ENCODE measurements around the gene ZNF234. TPM values are rescaled to one million over a fixed set of nuclear protein-coding genes. Genes with fewer than 3 reads are reported as not detected.

The ZNF234 gene
- total RNA-seq, 1 experiment from 2014 or later, result 3.4 TPM

DNA sequence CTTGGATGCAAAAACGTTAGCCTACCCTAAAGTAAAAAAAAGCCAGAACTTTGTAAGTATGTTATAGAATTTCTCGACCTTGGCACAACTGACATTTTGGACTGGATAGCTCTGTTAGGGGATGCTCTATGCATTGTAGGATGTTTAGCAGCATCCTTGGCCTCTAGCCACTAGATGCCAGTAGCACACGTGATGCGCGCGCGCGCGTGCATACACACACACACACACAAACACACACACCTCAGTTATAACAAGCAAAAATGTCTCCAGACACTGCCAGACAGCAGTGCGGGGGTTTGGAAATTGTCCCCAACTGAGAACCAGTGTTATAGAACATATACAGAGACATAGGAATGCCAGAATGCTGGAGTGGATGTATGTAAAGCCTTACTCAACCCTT is 40.8 kb downstream of the ZNF234 start:
- RAD21 ChIA-PET (ENCODE audit: low non-redundant PET in 1 of 2, low total read pairs in 2 of 2, uncharacterized antibody in 2 of 2, unreplicated experiment in 2 of 2), result no interaction called here
- no TSS peak for BruUV-seq (replicated peaks)
- no peak for TF ChIP-seq EGR1 (IDR thresholded peaks at IDR 0.05; ENCODE audit: low read depth)
- TF ChIP-seq EZH2phosphoT487 (IDR thresholded peaks at IDR 0.05; ENCODE audit: borderline replicate concordance), result no peak
- no peak for TF ChIP-seq ELF1 (IDR thresholded peaks at IDR 0.05; ENCODE audit: borderline replicate concordance, low read depth)
- TF ChIP-seq, protein P1, sequence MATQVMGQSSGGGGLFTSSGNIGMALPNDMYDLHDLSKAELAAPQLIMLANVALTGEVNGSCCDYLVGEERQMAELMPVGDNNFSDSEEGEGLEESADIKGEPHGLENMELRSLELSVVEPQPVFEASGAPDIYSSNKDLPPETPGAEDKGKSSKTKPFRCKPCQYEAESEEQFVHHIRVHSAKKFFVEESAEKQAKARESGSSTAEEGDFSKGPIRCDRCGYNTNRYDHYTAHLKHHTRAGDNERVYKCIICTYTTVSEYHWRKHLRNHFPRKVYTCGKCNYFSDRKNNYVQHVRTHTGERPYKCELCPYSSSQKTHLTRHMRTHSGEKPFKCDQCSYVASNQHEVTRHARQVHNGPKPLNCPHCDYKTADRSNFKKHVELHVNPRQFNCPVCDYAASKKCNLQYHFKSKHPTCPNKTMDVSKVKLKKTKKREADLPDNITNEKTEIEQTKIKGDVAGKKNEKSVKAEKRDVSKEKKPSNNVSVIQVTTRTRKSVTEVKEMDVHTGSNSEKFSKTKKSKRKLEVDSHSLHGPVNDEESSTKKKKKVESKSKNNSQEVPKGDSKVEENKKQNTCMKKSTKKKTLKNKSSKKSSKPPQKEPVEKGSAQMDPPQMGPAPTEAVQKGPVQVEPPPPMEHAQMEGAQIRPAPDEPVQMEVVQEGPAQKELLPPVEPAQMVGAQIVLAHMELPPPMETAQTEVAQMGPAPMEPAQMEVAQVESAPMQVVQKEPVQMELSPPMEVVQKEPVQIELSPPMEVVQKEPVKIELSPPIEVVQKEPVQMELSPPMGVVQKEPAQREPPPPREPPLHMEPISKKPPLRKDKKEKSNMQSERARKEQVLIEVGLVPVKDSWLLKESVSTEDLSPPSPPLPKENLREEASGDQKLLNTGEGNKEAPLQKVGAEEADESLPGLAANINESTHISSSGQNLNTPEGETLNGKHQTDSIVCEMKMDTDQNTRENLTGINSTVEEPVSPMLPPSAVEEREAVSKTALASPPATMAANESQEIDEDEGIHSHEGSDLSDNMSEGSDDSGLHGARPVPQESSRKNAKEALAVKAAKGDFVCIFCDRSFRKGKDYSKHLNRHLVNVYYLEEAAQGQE (IDR thresholded peaks at IDR 0.05; ENCODE audit: low read depth), result no peak
- TF ChIP-seq CBX3 (IDR thresholded peaks at IDR 0.05; ENCODE audit: low read depth), result no peak
- TF ChIP-seq CEBPB (IDR thresholded peaks at IDR 0.05; ENCODE audit: low read depth), result no peak
- intact Hi-C loops (cut with micrococcal nuclease), result no loop called here
- POLR2A ChIA-PET, result no interaction called here
- DNase-seq (ENCODE audit: low read depth, low spot score) (no peak), ATAC-seq (no peak)
- Histone ChIP-seq H3K4me3 (replicated peaks in 1 of 2; ENCODE audit: low read depth in 1 of 2, low read length in 2 of 2) (no peak overlapping the region), H3K9ac (ENCODE audit: low read length) (no peak overlapping the region), H4K20me1 (ENCODE audit: insufficient read depth) (no peaks in the 10 kb centered on the region), H3K27me3 (ENCODE audit: insufficient read depth, low read length) (no peaks in the 10 kb centered on the region), H2AFZ (ENCODE audit: low read depth, low read length, poor library complexity, severe bottlenecking) (no peak overlapping the region), H3K9me2 (ENCODE audit: insufficient read depth) (no peaks in the 10 kb centered on the region), H3K79me2 (ENCODE audit: insufficient read depth, low read length) (no peaks in the 10 kb centered on the region), H3K4me1 (ENCODE audit: control insufficient read depth in 1 of 2, insufficient read depth in 2 of 2, low read length in 2 of 2) (no peaks in the 10 kb centered on the region), H3K27ac (ENCODE audit: low read depth, low read length) (no peak overlapping the region), H3K4me2 (ENCODE audit: low read length) (no peak overlapping the region), H3K9me3 (ENCODE audit: control insufficient read depth in 1 of 2, insufficient read depth in 1 of 2, low read depth in 1 of 2, low read length in 2 of 2) (no peaks in the 10 kb centered on the region; a peak in 1 of 4 replicates), H3K36me3 (ENCODE audit: control insufficient read depth in 1 of 2, insufficient read depth in 2 of 2, low read length in 2 of 2) (no peaks in the 10 kb centered on the region)
- CTCF ChIA-PET, result no interaction called here

DNA sequence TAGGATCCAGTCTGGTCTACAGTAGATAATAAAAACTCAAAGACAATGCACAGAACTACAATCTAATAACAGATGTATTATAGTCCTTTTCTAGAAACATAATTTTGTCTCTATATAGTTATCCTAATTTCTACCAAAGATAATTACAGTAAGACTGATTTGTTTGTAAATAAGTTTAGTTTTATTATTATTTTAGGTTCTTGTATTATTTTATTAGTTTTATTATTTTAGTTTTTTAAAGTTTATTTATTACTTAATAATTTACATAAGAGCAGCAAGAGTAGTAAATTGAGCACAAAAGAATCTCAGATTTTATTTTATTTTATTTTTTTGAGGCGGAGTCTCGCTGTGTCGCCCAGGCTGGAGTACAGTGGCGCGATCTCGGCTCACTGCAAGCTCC is 48.7 kb downstream of the ZNF234 start:
- Histone ChIP-seq H3K9me3 (ENCODE audit: control insufficient read depth in 1 of 2, insufficient read depth in 1 of 2, low read depth in 1 of 2, low read length in 2 of 2) (no peaks in the 10 kb centered on the region), H3K9ac (ENCODE audit: low read length) (no peak overlapping the region), H4K20me1 (ENCODE audit: insufficient read depth) (no peaks in the 10 kb centered on the region), H3K4me1 (ENCODE audit: control insufficient read depth in 1 of 2, insufficient read depth in 2 of 2, low read length in 2 of 2) (no peaks in the 10 kb centered on the region), H2AFZ (ENCODE audit: low read depth, low read length, poor library complexity, severe bottlenecking) (no peak overlapping the region), H3K27me3 (ENCODE audit: insufficient read depth, low read length) (no peaks in the 10 kb centered on the region), H3K79me2 (ENCODE audit: insufficient read depth, low read length) (no peaks in the 10 kb centered on the region), H3K4me3 (replicated peaks in 1 of 2; ENCODE audit: low read depth in 1 of 2, low read length in 2 of 2) (no peak overlapping the region), H3K4me2 (ENCODE audit: low read length) (no peak overlapping the region), H3K36me3 (ENCODE audit: control insufficient read depth in 1 of 2, insufficient read depth in 2 of 2, low read length in 2 of 2) (no peaks in the 10 kb centered on the region), H3K9me2 (ENCODE audit: insufficient read depth) (no peaks in the 10 kb centered on the region), H3K27ac (ENCODE audit: low read depth, low read length) (no peak overlapping the region)
- CTCF ChIA-PET, result no interaction called here
- no peak for DNase-seq (ENCODE audit: low read depth, low spot score)
- POLR2A ChIA-PET, result no interaction called here
- ATAC-seq, result no peak
- RAD21 ChIA-PET (ENCODE audit: low non-redundant PET in 1 of 2, low total read pairs in 2 of 2, uncharacterized antibody in 2 of 2, unreplicated experiment in 2 of 2), result no interaction called here
- intact Hi-C loops (cut with micrococcal nuclease), result no loop called here
- no TSS peak for BruUV-seq (replicated peaks)
- TF ChIP-seq ZFX (IDR thresholded peaks at IDR 0.05) (no peak), EZH2 (IDR thresholded peaks at IDR 0.05) (no peak), FOSL1 (IDR thresholded peaks at IDR 0.05; ENCODE audit: low read depth) (no peak), SP1 (IDR thresholded peaks at IDR 0.05; ENCODE audit: low read depth) (no peak), RAD21 (IDR thresholded peaks at IDR 0.05; ENCODE audit: low read depth) (no peak), SRF (IDR thresholded peaks at IDR 0.05; ENCODE audit: low read depth) (no peak), EGR1 (IDR thresholded peaks at IDR 0.05; ENCODE audit: low read depth) (no peak), POLR2A (IDR thresholded peaks at IDR 0.05; ENCODE audit: borderline replicate concordance, extremely low read depth, insufficient read depth, insufficient read length) (no peak), SIN3A (IDR thresholded peaks at IDR 0.05; ENCODE audit: low read depth) (no peak), CEBPB (IDR thresholded peaks at IDR 0.05; ENCODE audit: low read depth) (no peak)
- TF ChIP-seq, protein P2, sequence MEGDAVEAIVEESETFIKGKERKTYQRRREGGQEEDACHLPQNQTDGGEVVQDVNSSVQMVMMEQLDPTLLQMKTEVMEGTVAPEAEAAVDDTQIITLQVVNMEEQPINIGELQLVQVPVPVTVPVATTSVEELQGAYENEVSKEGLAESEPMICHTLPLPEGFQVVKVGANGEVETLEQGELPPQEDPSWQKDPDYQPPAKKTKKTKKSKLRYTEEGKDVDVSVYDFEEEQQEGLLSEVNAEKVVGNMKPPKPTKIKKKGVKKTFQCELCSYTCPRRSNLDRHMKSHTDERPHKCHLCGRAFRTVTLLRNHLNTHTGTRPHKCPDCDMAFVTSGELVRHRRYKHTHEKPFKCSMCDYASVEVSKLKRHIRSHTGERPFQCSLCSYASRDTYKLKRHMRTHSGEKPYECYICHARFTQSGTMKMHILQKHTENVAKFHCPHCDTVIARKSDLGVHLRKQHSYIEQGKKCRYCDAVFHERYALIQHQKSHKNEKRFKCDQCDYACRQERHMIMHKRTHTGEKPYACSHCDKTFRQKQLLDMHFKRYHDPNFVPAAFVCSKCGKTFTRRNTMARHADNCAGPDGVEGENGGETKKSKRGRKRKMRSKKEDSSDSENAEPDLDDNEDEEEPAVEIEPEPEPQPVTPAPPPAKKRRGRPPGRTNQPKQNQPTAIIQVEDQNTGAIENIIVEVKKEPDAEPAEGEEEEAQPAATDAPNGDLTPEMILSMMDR (IDR thresholded peaks at IDR 0.05 in 2 of 3, conservative IDR thresholded peaks at IDR 0.05 in 1 of 3; ENCODE audit: borderline replicate concordance in 1 of 3, insufficient read depth in 1 of 3, low read depth in 2 of 3, low read length in 2 of 3), result no peak
- TF ChIP-seq, protein P3, sequence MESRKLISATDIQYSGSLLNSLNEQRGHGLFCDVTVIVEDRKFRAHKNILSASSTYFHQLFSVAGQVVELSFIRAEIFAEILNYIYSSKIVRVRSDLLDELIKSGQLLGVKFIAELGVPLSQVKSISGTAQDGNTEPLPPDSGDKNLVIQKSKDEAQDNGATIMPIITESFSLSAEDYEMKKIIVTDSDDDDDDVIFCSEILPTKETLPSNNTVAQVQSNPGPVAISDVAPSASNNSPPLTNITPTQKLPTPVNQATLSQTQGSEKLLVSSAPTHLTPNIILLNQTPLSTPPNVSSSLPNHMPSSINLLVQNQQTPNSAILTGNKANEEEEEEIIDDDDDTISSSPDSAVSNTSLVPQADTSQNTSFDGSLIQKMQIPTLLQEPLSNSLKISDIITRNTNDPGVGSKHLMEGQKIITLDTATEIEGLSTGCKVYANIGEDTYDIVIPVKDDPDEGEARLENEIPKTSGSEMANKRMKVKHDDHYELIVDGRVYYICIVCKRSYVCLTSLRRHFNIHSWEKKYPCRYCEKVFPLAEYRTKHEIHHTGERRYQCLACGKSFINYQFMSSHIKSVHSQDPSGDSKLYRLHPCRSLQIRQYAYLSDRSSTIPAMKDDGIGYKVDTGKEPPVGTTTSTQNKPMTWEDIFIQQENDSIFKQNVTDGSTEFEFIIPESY (IDR thresholded peaks at IDR 0.05; ENCODE audit: extremely low read depth, insufficient replicate concordance, low read length), result no peak

All from HCT116 (cell line).